Aorta (tissue), 5 donors: Measurements from ENCODE around the gene IL17RD. TPM values are rescaled to one million over a fixed set of nuclear protein-coding genes. Genes with fewer than 3 reads are reported as not detected.

Experiments used
- ATAC-seq: fragments of 200-7000 bp; cut with Tn5 transposase; one replicate; pipeline ENCODE4 v1.9.1; 2022; ENCODE audit warnings: moderate library complexity; ENCODE audit not compliant: low FRiP score
- DNase-seq, 2 donors: peaks; one replicate each; pipeline ENCODE4 v3.0.0-alpha.2; 2020
- H3K27ac ChIP-seq, 2 donors: one replicate each; pipeline ENCODE4 v1.5.1; 2013; ENCODE audit warnings: low read length in 2 of 2, mild to moderate bottlenecking in 2 of 2, moderate library complexity in 2 of 2, control low read depth in 1 of 2, inconsistent platforms in 1 of 2, low read depth in 1 of 2
- H3K27me3 ChIP-seq, 2 donors: one replicate each; pipeline ENCODE4 v1.6.1; 2013; ENCODE audit warnings: control low read depth in 1 of 2, low read length in 1 of 2, mild to moderate bottlenecking in 1 of 2, moderate library complexity in 1 of 2; ENCODE audit not compliant: insufficient read depth in 2 of 2, control insufficient read depth in 1 of 2
- H3K36me3 ChIP-seq, 2 donors: one replicate each; pipeline ENCODE4 v1.6.1; 2013; ENCODE audit warnings: control low read depth in 1 of 2, low read length in 1 of 2, mild to moderate bottlenecking in 1 of 2; ENCODE audit not compliant: insufficient read depth in 2 of 2, control insufficient read depth in 1 of 2
- H3K4me1 ChIP-seq, 2 donors: one replicate each; pipeline ENCODE4 v1.6.1; 2013; ENCODE audit warnings: low read length in 2 of 2, control low read depth in 1 of 2, mild to moderate bottlenecking in 1 of 2, moderate library complexity in 1 of 2; ENCODE audit not compliant: insufficient read depth in 2 of 2, control insufficient read depth in 1 of 2
- H3K4me3 ChIP-seq, 2 donors: one replicate each; pipeline ENCODE4 v1.5.1; 2013; ENCODE audit warnings: low read length in 2 of 2, control low read depth in 1 of 2, mild to moderate bottlenecking in 1 of 2
- H3K9me3 ChIP-seq: one replicate; pipeline ENCODE4 v1.6.1; 2013; ENCODE audit warnings: mild to moderate bottlenecking, low read length; ENCODE audit not compliant: control insufficient read depth
- WGBS, 2 donors: extraction: QIAGEN DNeasy Blood & Tissue Kit; methylation state at CpG; one replicate each; pipeline ENCODE4 v1.1.7; 2013; 5-methylcytosine and 5-hydroxymethylcytosine counted together
- intact Hi-C, 2 donors: fragments of 100-400 bp; cut with DNase I; formaldehyde crosslinking; loops; one replicate each; pipeline versions ENCODE4 v1.14.2 to v1.15.0; 2022
- polyA plus RNA-seq, 2 donors: library from polyadenylated mRNA; stranded (reverse); fragments of 200-250 nt; gene quantifications; one replicate each; pipeline ENCODE4 v1.2.3, GENCODE V29; 2013
- total RNA-seq, 2 donors: library from RNA; stranded (reverse); fragmentation: NEBNext Ultra II Directional; extraction: Animal tissue kit (Norgen Biotek cat#: 25700); gene quantifications; one replicate each; pipeline ENCODE4 v1.2.1, GENCODE V29; 2021
- donor health status: healthy with polysubstance abuse.
- donor health status: Bipolar disorder and iron deficiency.
- donor health status: DM: no; HTN: no; CAD: no.
- donor health status: DM: no; HTN: no; CAD: no.
- donor health status: DM: yes; HTN: yes; CAD: no.

IL17RD gene
- total and polyA plus RNA-seq, 4 donors = 0.63 to 17.0 (median 2.5) TPM

DNA sequence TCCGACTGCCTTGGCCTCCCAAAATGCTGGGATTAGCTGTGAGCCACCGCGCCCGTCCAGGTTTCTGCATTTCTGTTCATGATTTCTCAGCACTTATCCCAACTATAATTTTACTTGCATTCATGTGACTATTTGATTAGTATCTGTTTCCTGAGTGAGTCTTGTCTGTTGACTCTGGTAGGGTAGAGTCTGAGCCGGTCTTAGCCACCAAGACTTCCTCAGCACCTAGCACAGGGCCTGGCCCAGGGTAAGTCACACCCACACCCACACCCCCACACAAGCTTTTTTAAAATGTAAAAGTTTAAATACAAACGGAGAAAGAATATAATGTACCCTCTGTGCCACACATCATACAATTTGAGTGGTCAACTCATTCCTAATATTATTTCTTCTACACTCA, 107.8 kb downstream of the IL17RD start:
- H3K36me3 ChIP-seq = no peaks in the 10 kb centered on the region
- no peaks in the 10 kb centered on the region for H3K9me3 ChIP-seq
- no peaks in the 10 kb centered on the region for H3K4me1 ChIP-seq
- intact Hi-C loops = no loop called here
- no peak for DNase-seq
- 75 to 83% methylated on average over 6 of the region's 6 CpGs for WGBS, 2 donors
- no peak overlapping the region for H3K27ac ChIP-seq
- no peak for ATAC-seq
- H3K27me3 ChIP-seq = no peaks in the 10 kb centered on the region
- H3K4me3 ChIP-seq = no peak overlapping the region

DNA sequence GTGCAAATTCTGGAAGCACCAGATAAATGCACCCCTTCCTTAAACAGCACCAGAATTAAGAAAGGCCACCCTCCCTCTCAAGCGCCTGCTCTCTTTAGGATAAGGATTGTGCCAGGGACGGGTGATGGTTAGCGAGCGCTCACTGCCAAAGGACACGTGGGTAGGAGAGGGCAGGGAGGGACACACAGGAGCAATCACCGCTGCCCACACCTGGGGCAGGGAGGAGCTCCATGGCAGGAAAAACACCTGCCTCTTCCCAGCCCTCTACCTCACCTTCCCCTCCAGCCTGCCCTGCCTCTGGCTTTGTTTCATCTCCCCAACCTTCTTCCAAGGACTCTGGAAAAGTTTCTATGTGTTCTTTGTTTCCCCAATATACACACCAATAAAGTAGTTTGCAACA, 112.0 kb downstream of the IL17RD start:
- Histone ChIP-seq H3K27ac (no peak overlapping the region), H3K9me3 (no peaks in the 10 kb centered on the region), H3K36me3 (no peaks in the 10 kb centered on the region), H3K4me1 (no peaks in the 10 kb centered on the region), H3K4me3 (no peak overlapping the region), H3K27me3 (no peaks in the 10 kb centered on the region)
- intact Hi-C loops = no loop called here
- ATAC-seq = no peak
- WGBS, 2 donors = 89 to 93% methylated on average over 5 to 6 of the region's 6 CpGs
- no peak for DNase-seq

DNA sequence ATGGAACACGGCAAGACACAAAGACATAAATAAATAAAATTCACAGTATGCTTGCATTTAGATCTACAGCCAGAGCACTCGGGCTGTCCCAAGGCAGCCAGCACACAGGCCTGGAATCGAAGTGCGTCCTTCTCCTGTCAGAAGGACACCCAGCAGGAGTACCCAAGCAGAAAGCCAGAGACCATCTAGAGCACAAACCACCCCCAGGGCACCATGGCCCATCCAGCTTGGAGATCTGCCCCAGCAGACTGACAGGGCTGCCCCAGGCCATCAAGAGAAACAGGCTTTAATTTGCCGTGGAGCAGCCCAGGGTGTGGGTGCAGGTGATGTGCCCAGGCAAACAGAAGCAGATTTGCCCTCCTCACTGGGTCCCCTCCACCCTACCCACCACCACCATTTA, 112.5 kb downstream of the IL17RD start:
- DNase-seq (no peak), ATAC-seq (no peak)
- Histone ChIP-seq H3K4me1 (no peaks in the 10 kb centered on the region), H3K27me3 (no peaks in the 10 kb centered on the region), H3K36me3 (no peaks in the 10 kb centered on the region), H3K27ac (no peak overlapping the region), H3K9me3 (no peaks in the 10 kb centered on the region), H3K4me3 (no peak overlapping the region)
- intact Hi-C loops = no loop called here
- WGBS, 2 donors = 91 to 92% methylated on average over 5 of the region's 5 CpGs

DNA sequence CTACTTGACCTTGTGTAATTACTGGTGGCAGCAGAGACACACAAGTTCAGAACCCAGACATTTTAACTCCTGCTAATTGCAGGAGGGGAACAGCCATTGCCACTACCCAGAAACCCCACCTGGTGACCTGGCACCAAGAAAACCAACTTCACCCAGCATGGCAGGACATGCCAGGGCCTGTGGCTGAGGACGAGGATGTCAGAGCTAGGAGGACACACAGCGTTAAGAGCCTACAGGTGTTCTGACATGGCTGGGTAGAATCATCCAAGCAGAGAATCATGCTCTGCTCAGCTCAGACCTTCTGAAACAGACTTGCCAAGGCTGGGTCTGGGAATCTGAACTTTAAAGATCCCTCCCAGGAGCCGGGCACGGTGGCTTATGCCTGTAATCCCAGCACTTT, 116.4 kb downstream of the IL17RD start:
- intact Hi-C loops = no loop called here
- Histone ChIP-seq H3K27me3 (no peaks in the 10 kb centered on the region), H3K4me3 (no peak overlapping the region), H3K9me3 (no peaks in the 10 kb centered on the region), H3K27ac (no peak overlapping the region), H3K4me1 (no peaks in the 10 kb centered on the region), H3K36me3 (no peaks in the 10 kb centered on the region)
- 87 to 91% methylated on average over 4 of the region's 4 CpGs for WGBS, 2 donors
- ATAC-seq = no peak
- no peak for DNase-seq

DNA sequence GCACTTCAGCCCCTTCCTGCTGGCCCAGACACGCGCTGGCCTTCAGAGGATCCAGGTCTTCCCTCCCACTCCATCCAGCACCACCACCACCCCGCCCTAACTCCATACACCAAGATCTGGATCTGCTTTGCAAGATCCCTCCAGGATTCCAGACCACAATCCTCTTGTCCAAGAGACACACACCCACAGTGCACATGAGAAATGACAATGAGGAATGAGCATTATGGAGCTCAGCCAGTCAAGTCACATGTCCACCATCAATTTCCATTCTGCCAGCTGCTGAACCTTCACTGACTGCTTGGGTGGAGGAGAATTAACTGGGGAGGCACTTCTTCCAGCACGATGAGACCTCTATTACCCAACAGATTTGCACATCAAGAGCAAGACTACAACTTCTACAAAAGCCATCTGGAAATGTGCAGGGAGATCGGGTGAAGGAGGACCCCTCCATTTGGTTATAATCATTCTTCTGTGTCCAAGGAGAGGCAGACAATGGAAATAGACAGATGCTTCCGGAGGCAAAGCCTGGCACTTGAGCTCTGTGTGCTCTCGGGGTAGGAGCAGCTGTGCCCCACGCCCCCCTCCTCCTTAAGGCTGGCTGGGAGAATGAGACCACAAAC, 117.0 kb downstream of the IL17RD start:
- Histone ChIP-seq H3K4me1 (no peaks in the 10 kb centered on the region), H3K4me3 (no peak overlapping the region), H3K27ac (no peak overlapping the region), H3K9me3 (no peaks in the 10 kb centered on the region), H3K36me3 (no peaks in the 10 kb centered on the region), H3K27me3 (no peaks in the 10 kb centered on the region)
- peak in 1 of 2 donors; percentile 55 for DNase-seq
- 63 to 72% methylated on average over 8 of the region's 8 CpGs for WGBS, 2 donors
- peak; percentile 70 for ATAC-seq
- intact Hi-C loops = no loop called here

DNA sequence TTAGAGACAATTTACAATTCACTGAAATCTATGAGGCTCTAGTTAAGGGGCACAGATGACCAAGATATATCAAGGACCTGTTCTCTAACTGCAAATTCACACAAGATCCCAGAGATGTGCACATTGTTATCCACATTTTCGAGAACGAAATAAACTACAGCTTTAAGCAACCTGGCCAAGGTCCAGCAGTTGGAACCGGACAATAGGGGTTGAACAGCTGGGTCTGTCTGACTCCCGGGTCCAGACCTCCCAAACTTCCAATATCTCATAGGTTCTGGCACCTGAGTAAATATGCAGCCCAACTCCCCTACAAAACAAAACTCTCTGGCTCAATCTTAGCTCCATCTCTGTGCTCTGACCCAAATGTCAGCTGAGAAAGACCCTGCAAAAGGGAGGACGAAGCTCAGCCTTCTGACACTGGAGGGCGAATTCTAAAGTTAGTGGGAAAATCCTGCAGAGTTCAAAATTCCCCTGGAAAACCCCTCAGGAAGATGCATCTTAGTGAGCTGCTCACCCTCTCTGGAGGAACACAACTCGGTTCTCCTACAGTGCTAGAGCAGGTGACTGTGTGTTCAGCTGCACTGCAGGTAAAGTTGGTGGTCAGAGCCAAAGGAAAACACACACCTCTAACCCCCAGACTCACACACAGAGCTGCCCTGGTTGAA, 118.9 kb downstream of the IL17RD start:
- Histone ChIP-seq H3K36me3 (no peaks in the 10 kb centered on the region), H3K9me3 (no peaks in the 10 kb centered on the region), H3K4me3 (no peak overlapping the region), H3K4me1 (no peaks in the 10 kb centered on the region), H3K27me3 (no peaks in the 10 kb centered on the region), H3K27ac (no peak overlapping the region)
- DNase-seq (no peak), ATAC-seq (no peak)
- intact Hi-C loops = no loop called here
- WGBS, 2 donors = 57 to 59% methylated on average over 7 of the region's 7 CpGs

DNA sequence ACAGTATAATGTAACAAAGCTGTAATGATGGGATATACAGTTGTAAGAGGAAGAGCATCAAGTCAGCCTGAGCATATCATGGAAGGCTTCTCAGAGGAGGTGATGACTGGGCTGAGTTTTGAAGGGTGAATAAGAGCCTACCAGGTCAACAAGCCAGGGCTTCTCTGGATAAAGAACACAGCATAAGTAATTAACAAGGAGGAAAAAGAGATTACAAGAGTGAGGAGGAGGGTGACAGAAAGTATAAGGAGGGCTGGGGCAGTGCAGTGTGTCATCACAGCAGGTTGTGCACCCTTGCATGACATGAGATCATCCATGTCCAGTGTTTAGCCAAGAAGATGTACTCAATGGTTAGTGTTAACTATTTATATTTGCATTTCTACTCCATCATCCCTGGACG, 121.6 kb downstream of the IL17RD start:
- H3K36me3 ChIP-seq = no peaks in the 10 kb centered on the region
- H3K4me3 ChIP-seq = no peak overlapping the region
- H3K9me3 ChIP-seq = no peaks in the 10 kb centered on the region
- 0% methylated on average over 1 of the region's 1 CpG for WGBS, 2 donors
- intact Hi-C loops = no loop called here
- H3K4me1 ChIP-seq = no peaks in the 10 kb centered on the region
- no peak for DNase-seq
- H3K27me3 ChIP-seq = no peaks in the 10 kb centered on the region
- no peak for ATAC-seq
- no peak overlapping the region for H3K27ac ChIP-seq

GRCh38 chr3:57041674-57042073, 123.5 kb downstream of the IL17RD start:
- 25 to 29% methylated on average over 6 of the region's 6 CpGs for WGBS, 2 donors
- DNase-seq (no peak), ATAC-seq (no peak)
- intact Hi-C loops = no loop called here
- Histone ChIP-seq H3K4me1 (no peaks in the 10 kb centered on the region), H3K9me3 (no peaks in the 10 kb centered on the region), H3K27me3 (no peaks in the 10 kb centered on the region), H3K27ac (no peak overlapping the region), H3K36me3 (no peaks in the 10 kb centered on the region), H3K4me3 (no peak overlapping the region)
